ENCODE measurements around the gene LHFPL6.

DNA sequence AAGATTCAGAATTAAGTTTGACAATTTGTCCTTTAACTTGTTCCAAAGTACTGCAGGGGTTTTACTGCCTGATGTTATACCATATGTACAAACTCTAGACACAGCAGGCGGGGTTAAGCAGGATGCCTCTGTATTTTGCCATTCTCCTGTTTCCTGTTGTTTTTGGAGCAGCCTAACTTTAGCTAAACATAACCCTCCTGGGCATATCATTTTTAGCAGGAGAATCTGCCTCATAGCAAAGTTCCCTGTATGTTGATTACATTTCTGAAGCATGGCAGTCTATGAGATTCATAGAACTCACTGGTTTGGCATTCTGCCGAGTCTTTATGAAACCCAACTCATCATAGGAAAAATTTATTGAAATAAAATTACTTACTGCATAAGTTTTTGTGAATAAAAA, 5.2 kb downstream of the LHFPL6 start:
- TF ChIP-seq, protein P1, sequence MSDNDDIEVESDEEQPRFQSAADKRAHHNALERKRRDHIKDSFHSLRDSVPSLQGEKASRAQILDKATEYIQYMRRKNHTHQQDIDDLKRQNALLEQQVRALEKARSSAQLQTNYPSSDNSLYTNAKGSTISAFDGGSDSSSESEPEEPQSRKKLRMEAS (IDR thresholded peaks at IDR 0.05), result no peak
- TF ChIP-seq CBX2 (IDR thresholded peaks at IDR 0.05; ENCODE audit: borderline replicate concordance, low read depth) (no peak), POLR2A (IDR thresholded peaks at IDR 0.05; ENCODE audit: low read length) (no peak), CHD4 (IDR thresholded peaks at IDR 0.05; ENCODE audit: borderline replicate concordance) (no peak), RFX5 (IDR thresholded peaks at IDR 0.05) (no peak), CHD2 (IDR thresholded peaks at IDR 0.05; ENCODE audit: low read length, partially characterized antibody) (no peak), RAD21 (conservative IDR thresholded peaks at IDR 0.05 in 1 of 2, IDR thresholded peaks at IDR 0.05 in 1 of 2) (no peak)
- TF ChIP-seq, protein P2, sequence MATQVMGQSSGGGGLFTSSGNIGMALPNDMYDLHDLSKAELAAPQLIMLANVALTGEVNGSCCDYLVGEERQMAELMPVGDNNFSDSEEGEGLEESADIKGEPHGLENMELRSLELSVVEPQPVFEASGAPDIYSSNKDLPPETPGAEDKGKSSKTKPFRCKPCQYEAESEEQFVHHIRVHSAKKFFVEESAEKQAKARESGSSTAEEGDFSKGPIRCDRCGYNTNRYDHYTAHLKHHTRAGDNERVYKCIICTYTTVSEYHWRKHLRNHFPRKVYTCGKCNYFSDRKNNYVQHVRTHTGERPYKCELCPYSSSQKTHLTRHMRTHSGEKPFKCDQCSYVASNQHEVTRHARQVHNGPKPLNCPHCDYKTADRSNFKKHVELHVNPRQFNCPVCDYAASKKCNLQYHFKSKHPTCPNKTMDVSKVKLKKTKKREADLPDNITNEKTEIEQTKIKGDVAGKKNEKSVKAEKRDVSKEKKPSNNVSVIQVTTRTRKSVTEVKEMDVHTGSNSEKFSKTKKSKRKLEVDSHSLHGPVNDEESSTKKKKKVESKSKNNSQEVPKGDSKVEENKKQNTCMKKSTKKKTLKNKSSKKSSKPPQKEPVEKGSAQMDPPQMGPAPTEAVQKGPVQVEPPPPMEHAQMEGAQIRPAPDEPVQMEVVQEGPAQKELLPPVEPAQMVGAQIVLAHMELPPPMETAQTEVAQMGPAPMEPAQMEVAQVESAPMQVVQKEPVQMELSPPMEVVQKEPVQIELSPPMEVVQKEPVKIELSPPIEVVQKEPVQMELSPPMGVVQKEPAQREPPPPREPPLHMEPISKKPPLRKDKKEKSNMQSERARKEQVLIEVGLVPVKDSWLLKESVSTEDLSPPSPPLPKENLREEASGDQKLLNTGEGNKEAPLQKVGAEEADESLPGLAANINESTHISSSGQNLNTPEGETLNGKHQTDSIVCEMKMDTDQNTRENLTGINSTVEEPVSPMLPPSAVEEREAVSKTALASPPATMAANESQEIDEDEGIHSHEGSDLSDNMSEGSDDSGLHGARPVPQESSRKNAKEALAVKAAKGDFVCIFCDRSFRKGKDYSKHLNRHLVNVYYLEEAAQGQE (IDR thresholded peaks at IDR 0.05), result no peak
- TF ChIP-seq, protein P3, sequence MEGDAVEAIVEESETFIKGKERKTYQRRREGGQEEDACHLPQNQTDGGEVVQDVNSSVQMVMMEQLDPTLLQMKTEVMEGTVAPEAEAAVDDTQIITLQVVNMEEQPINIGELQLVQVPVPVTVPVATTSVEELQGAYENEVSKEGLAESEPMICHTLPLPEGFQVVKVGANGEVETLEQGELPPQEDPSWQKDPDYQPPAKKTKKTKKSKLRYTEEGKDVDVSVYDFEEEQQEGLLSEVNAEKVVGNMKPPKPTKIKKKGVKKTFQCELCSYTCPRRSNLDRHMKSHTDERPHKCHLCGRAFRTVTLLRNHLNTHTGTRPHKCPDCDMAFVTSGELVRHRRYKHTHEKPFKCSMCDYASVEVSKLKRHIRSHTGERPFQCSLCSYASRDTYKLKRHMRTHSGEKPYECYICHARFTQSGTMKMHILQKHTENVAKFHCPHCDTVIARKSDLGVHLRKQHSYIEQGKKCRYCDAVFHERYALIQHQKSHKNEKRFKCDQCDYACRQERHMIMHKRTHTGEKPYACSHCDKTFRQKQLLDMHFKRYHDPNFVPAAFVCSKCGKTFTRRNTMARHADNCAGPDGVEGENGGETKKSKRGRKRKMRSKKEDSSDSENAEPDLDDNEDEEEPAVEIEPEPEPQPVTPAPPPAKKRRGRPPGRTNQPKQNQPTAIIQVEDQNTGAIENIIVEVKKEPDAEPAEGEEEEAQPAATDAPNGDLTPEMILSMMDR (IDR thresholded peaks at IDR 0.05), result no peak
- TF ChIP-seq, protein P4, sequence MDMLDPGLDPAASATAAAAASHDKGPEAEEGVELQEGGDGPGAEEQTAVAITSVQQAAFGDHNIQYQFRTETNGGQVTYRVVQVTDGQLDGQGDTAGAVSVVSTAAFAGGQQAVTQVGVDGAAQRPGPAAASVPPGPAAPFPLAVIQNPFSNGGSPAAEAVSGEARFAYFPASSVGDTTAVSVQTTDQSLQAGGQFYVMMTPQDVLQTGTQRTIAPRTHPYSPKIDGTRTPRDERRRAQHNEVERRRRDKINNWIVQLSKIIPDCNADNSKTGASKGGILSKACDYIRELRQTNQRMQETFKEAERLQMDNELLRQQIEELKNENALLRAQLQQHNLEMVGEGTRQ (IDR thresholded peaks at IDR 0.05), result no peak
- TF ChIP-seq, protein P5, sequence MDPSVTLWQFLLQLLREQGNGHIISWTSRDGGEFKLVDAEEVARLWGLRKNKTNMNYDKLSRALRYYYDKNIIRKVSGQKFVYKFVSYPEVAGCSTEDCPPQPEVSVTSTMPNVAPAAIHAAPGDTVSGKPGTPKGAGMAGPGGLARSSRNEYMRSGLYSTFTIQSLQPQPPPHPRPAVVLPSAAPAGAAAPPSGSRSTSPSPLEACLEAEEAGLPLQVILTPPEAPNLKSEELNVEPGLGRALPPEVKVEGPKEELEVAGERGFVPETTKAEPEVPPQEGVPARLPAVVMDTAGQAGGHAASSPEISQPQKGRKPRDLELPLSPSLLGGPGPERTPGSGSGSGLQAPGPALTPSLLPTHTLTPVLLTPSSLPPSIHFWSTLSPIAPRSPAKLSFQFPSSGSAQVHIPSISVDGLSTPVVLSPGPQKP (IDR thresholded peaks at IDR 0.05; ENCODE audit: low read depth, low read length), result no peak
